ENCODE results near the gene CPOX. TPM values are rescaled to one million over a fixed set of nuclear protein-coding genes. Genes with fewer than 3 reads are reported as not detected.
A peak's percentile ranks its signal among the peaks of the same experiment; 100 is the strongest.

Gene CPOX
- total and polyA plus RNA-seq, 10 of the 15 experiments (the other 5 are each of a cell fraction or from before 2014, with no cell fraction given) = 40.7 to 72.6 (median 64.5) TPM

GRCh38 chr3:98564282-98565005 lies 29.0 kb downstream of the CPOX start (continued):
- no peak for TF ChIP-seq NKRF (conservative IDR thresholded peaks at IDR 0.05)
- no peak for TF ChIP-seq IRF3 (IDR thresholded peaks at IDR 0.05)
- TF ChIP-seq ZSCAN29 (IDR thresholded peaks at IDR 0.05) = no peak
- TF ChIP-seq CHD1 (IDR thresholded peaks at IDR 0.05; ENCODE audit: low read depth, low read length) = no peak
- TF ChIP-seq ZNF24 (IDR thresholded peaks at IDR 0.05) = no peak
- TF ChIP-seq BCL3 (IDR thresholded peaks at IDR 0.05; ENCODE audit: borderline replicate concordance, insufficient read depth, low read depth, low read length, poor library complexity, severe bottlenecking) = peak; percentile 63
- peak; percentile 4 for TF ChIP-seq SP1 (IDR thresholded peaks at IDR 0.05; ENCODE audit: low read depth, low read length)
- 0 out of 2 replicates have a peak, but pooled peaks have one; percentile 30 for TF ChIP-seq SMAD5 (IDR thresholded peaks at IDR 0.05; ENCODE audit: low read depth)
- TF ChIP-seq ASH2L (IDR thresholded peaks at IDR 0.05; ENCODE audit: borderline replicate concordance, low read depth) = no peak
- no peak for TF ChIP-seq BCL11A (IDR thresholded peaks at IDR 0.05; ENCODE audit: low read depth, low read length)
- peak; percentile 43; the same call in 1 of the 2 replicates for TF ChIP-seq ZNF687 (IDR thresholded peaks at IDR 0.05)
- no peak for TF ChIP-seq ZBTB11 (CRISPR knock-in tag; IDR thresholded peaks at IDR 0.05)
- no peak for TF ChIP-seq RB1 (IDR thresholded peaks at IDR 0.05; ENCODE audit: borderline replicate concordance)
- no peak for TF ChIP-seq KLF5 (IDR thresholded peaks at IDR 0.05; ENCODE audit: partially characterized antibody)
- peak; percentile 86; the same call in 1 of the 2 replicates for TF ChIP-seq SMARCA5 (IDR thresholded peaks at IDR 0.05)
- TF ChIP-seq HSF1 (IDR thresholded peaks at IDR 0.05; ENCODE audit: low read depth, low read length) = no peak

Measured in GM12878 (cell line).